HG03520 (cell line): ENCODE data around the gene GNE.
A peak's percentile ranks its signal among the peaks of the same experiment; 100 is the strongest.
"Not testable (repeated sequence)": the region's sequence is repeated elsewhere in the genome, so short reads cannot be mapped to it uniquely, and the experiment has no call there.

ENCODE experiments used
- ATAC-seq: cut with Tn5 transposase; IDR thresholded peaks from one replicate; pipeline ENCODE4 v1.9.1; 2021; ENCODE audit warnings: mild to moderate bottlenecking, moderate library complexity; ENCODE audit not compliant: unreplicated experiment

The GNE gene

DNA sequence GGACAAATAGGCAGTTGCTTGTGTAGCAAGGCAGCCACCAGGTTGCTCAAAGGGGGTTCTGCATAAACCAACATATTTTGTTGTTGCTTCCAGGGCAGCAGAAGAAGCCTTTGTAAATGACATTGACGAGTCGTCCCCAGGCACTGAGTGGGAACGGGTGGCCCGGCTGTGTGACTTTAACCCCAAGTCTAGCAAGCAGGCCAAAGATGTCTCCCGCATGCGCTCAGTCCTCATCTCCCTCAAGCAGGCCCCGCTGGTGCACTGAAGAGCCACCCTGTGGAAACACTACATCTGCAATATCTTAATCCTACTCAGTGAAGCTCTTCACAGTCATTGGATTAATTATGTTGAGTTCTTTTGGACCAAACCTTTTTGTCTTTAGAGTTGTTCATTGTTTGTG lies 46.7 kb downstream of the GNE start:
- no peak for ATAC-seq

DNA sequence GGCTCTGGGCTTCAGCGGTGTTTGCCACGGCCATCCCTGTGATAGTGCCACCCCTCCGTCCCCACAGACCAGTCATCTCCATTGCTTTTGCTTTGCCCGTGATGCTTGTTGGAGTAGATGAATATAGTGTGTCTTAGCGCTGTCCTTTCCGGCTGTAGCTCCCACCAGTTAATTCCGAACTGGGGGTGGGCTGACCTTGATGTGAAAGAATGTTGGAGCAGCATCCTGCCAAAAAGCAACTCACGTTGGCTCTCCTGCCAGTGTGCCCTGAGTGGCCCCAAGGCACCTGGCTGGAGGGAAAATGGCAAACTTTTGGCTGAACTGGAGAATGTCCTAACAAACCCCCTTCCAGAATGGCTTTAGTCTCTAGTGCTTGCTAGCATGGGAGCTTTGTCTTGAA lies 47.5 kb downstream of the GNE start:
- no peak for ATAC-seq

DNA sequence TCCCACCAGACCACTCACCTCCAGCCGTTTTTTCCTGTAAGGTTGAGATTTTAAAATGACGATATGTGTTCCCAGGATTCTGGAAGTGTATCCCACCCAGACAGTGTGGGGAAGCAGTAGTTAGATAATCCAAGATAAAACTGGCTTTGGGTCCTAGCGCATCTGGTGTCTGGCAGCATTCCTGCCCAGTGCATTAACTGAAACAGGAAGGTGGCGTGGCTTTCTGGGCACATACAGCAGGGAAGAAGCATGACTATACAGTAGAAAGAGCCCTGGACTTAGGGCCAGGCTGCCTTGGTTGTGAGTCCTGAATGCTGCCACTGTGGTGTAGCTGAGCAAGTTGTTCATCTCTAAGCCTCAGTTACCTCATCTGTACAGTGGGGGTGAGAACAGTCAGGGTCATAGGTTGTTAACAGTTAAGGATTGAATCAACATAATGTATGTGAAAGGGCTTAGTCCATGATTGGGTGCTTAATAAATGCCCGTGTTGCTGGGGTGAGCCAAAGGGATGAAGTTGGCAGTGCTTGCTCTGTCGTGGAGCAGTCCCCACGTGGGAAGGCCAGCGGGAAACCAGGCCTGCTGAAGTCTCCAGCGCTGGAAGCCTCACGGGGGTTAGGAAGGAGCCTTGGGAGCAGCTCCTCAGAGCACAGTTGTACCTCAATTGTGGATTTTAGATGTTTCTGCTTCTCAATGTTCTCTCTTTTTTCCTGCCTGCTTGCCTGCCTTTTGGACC lies 49.6 kb downstream of the GNE start:
- ATAC-seq = no peak

DNA sequence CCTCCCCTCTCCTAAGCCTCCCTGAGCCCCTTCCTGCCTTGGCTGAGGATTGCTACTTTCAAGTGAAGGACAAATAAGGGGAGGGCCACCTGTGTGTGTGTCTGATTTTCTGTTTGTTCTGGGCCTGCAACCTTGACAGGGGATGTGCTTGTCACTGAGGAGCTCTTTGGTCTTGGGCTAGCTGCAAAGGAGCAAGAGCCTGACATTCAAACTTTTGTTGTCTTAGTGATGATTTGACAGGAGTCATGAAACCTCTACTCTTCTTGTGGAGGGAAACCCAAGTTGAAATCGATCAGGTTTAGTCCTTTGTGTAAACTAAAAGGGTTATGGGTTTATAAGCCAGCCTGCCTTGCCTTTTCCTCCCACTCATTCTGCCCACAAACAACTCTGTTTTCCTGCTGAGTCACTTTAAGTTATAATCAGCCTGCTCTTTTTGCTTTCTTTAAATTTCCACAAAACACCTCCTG lies 50.7 kb downstream of the GNE start:
- no peak for ATAC-seq

DNA sequence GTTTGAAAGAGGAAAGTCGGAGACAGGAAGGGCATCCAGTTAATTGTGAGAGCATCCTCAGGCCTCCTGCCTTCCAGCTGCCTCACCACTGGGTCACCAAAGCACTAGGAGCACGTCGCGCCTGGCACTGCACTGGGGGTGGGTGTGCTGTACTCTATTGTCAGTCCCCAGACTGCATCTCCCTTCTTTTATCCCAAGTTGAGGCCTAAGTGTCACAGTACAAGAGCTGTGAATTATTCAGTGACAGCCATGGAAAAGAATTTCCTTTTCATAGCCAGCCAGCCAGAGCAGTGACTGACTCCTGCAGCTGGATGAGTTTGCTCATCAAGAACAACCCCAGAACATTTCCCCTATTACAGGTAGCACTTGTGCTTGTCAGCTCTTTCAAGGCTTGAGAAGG lies 51.2 kb downstream of the GNE start:
- ATAC-seq = no peak

DNA sequence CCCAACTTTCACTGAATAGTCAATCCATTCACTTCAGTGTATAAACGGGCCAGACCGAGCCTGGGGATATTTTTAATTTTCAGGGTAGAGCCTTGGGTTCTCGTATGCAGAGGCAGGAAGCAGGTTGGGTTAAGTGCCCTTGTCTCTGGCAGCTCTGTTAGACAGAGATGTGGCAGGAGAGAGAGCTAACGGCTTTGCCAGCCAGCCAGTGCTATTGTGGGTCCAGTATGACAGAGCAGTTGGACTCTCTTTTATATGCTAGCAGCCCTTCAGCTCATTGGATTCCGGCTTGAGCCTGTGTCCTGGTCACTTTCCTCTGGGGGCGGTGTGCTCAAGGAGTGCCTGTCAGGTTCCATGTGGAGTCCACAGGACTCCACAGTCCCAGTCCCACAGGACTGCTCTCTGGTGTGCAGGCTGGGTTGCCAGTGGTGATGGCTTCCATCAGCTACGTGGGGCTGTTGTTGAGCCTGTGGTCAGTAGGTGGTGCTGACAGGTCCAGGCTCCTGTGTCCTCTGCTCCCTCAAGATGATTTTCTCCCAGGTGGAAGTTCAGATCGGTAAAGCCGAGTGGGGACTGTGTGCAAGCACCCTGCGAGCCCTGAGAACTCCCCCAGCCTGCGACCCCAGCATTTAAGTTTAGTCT lies 53.2 kb downstream of the GNE start:
- ATAC-seq = no peak

DNA sequence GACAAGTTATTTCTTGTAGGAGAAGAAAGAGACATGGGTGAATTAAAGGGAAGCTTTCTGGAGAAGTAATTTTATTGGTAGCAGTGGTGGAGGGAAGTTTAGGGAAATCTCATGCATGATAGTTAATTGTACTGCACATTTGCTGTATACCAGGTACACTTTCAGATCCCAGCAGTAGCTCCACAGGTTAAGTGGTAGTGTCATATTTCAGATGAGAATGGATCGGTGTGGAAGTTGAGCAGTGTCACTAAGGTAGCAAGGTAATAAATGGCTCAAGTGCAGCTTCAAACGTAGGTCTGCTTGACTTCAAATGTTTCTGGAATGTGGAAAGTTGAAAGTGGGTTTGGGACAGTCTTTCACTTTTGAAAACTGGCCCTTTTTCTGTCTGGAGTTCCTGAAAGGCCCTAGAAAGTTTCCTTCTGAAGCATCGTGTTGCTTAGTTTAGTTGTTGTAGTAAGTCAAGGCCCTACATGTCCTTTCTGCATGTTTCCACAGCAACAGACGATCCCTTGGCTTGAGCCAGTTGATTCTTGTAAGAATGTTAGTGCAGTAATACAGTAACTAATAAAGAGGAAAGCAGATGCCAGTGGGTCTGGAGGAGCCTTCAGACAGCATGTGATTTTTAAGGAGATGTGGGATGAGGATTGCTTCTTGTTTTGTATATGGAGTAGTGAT lies 63.8 kb downstream of the GNE start:
- ATAC-seq = no peak

DNA sequence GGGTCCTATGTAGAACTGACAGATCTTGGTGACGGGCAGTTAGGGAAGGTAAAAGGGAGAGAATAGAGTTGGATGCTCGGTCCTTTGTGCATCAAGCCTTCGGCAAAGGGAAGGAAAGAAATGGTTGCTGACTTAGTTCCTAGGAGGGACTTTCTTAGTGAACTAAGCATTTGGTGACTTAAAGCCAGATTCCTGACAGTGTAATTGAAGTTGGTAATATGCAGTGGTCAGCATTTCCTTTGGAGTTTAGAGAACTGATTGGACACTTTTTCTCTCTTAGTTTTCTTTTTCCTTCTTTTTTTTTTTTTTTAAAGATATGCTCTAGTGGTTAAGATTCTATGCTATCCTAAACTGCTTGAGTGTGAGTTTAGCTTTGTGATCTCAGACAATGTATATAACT lies 65.2 kb downstream of the GNE start:
- ATAC-seq = no peak

DNA sequence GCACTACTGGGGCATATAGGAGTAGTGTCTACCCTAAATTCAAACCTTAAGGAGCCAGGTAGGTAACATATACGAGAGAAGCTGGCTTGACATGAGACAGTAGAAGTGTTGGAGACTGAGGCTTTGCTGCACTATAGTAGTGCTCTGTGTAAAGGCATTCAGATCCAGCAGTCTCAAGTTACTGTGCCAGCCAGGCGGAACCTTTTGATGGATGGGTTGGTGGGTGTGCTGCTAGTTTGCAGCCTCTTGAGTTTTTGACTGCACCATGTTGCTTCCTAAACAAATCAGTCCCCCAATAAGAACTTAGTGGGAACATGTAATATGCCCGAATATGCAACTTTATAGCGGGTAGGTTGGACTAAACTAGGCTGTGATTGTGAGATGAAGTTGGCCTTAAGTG lies 66.1 kb downstream of the GNE start:
- no peak for ATAC-seq

DNA sequence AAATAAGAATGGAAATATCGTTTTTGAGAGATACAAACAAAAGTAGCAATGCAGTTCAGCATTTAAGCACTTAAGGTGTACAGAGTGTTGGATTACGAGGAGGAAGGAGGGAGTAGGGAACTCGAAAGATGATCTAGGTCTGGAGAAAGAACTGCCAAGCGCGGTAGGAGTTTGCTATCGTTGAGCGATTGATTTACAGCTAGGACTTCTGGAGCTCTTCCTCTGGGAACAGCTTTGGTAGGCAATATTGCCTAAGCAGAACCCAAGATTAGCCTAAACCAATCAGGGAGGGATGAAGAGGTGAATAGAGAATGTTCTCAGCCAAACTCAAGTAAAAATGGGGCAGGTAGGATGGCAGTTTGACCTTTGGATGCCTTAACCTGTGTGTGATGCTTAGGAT lies 66.6 kb downstream of the GNE start:
- ATAC-seq = no peak

DNA sequence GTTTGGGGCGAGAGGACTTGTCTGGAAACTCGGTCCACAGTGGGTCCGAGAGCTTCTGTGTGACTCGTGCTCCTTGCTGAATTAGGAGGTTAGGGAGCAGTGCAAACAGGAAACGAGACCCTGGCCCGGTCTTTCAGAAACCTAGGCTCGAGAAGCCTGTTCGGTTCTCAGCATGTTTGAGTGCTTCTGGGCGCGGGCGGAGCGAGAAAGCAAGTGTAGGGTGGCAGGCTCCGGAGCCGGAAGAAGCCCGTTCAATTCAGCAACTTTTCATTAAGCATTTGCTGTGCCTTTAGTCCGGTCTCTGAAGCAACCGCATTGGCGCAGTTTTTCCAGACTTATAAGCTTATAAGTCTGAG lies 67.0 kb downstream of the GNE start:
- peak; percentile 5 for ATAC-seq

DNA sequence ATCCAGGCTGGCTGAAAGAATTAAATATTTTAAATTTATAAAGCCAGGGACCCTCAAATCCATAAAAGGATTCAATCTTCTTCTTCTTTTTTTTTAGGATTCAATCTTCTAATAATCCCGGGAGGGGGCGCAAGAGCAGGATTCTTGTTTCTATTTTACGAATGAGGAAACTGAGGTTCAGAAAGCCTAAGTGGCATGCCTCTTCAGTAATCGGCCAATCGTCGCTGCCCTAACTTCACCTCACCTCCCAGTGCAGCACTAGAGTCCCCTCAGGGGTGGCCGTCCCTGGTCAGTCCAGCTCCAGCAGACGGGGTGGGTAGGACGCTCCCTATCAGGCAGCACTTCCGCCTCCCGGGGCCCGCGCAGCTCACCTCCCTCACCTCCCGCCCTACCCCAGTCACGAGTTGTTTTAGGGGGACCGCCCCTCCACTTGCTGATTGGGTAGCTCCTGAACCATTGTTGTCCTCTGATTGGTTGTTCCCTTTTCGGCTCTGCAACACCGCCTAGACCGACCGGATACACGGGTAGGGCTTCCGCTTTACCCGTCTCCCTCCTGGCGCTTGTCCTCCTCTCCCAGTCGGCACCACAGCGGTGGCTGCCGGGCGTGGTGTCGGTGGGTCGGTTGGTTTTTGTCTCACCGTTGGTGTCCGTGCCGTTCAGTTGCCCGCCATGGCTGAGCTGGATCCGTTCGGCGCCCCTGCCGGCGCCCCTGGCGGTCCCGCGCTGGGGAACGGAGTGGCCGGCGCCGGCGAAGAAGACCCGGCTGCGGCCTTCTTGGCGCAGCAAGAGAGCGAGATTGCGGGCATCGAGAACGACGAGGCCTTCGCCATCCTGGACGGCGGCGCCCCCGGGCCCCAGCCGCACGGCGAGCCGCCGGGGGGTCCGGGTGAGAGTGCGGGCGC lies 67.6 kb downstream of the GNE start, which contains the start of gene CLTA:
Gene CLTA (plus strand): TSS at position 534 of the 902 bp plus-strand sequence. CDS start 136 bp downstream, at position 670.
- peak; percentile 95 for ATAC-seq

DNA sequence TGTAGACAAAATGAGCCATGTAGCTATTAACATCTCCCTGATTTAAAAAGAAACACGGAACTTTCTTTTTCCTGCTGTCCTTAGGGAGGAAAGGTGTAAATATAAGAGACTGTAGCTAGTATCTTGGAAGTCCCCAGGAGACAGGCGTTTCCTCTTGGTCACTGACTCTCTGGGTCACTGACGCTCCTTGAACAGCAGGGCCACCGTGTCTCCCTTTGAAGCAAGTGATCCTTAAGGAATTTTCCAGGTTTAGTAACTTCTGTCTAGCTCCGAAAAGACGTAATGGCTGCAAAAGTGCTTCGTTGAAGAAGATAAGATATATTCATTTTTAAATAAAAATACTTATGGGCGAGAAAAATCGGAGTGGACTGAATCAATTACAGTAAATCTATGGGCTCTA lies 68.3 kb downstream of the GNE start:
- no peak for ATAC-seq

DNA sequence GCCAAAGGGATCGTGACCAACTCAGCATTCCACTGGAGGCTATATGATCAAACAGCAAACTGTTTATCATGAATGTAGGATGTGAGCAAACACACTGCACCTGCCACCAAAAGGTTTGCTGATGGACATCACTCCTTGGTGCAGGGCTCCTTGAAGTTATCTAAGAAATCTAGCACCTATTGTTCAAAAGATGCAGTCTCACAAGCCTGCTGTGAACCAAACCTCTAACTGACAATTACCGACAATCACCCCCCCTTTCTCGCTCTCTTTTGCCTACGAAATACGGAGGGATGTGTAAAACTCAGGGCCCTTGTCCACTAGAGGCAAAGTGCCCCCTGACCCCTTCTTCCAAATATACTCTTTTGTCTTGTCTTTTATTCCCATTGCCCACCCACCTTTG lies 70.0 kb downstream of the GNE start:
- ATAC-seq = no peak

DNA sequence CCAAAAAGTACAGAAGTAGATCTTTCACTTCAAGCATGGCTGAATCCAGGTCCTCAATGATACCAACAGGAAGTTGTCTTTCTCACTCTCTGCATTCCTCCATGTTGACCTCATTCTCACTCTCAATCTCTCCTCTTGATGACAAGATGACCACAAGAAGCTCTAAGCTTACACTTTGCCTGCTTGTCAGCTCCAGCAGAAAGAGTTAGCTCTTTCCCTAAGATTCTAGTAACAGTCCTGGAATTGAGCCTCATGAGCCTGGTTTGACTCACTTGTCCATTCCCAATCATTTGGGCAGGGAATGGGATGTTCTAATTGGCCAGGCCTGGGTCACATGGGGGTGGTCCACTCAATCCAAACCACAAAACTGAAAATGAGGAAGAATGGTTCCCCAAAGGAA lies 70.8 kb downstream of the GNE start:
- ATAC-seq = no peak

DNA sequence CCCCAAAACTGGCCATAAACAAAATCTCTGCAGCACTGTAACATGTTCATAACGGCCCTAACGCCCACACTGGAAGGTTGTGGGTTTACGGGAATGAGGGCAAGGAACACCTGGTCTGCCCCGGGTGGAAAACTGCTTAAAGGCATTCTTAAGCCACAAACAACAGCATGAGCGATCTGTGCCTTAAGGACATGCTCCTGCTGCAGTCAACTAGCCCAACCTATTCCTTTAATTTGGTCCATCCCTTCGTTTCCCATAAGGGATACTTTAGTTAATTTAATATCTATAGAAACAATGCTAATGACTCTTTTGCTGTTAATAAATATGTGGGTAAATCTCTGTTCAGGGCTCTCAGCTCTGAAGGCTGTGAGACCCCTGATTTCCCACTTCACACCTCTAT lies 78.0 kb downstream of the GNE start:
- not testable (repeated sequence) for ATAC-seq

DNA sequence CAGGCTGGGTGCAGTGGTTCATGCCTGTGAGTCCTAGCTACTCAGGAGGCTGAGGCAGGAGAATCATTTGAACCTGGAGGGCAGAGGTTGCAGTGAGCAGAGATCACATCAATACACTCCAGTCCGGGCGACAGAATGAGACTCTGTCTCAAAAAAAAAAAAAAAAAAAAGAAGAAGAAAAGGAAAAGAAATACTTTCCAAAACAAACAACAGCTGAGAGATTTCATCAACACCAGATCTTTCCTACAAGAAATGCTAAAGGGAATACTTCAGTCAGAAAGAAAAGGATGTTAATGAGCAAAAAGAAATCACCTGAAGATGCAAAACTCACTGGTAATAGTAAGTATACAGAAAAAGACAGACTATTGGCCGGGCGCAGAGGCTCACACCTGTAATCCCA lies 80.7 kb downstream of the GNE start:
- no peak for ATAC-seq

DNA sequence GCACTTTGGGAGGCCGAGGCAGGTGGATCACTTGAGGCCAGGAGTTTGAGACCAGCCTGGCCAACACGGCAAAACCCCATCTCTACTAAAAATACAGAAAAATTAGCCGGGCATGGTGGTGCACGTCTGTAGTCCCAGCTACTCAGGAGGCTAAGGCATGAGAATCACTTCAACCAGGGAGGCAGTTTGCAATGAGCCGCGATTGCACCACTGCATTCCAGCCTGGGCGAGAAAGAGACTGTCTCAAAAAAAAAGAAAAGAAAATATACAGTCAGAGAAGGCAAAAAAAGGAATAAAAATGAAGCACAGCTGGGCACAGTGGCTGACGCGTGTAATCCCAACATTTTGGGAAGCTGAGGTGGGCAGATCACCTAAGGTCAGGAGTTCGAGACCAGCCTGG lies 81.8 kb downstream of the GNE start:
- not testable (repeated sequence) for ATAC-seq

DNA sequence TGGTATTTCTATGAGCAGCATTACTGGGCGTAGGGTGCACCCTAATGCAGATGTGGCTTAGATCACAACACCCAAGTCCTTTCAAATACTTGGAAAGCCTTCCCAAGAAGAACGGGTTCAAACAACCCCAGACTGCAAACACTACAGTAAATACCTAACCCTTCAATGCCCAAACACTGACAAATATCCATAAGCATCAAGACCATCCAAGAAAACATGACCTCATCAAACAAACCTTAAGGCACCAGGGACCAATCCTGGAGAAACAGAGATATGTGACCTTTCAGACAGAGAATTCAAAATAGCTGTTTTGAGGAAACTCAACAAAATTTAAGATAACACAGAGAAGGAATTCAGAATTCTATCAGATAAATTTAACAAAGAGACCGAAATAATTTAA lies 83.0 kb downstream of the GNE start:
- not testable (repeated sequence) for ATAC-seq

DNA sequence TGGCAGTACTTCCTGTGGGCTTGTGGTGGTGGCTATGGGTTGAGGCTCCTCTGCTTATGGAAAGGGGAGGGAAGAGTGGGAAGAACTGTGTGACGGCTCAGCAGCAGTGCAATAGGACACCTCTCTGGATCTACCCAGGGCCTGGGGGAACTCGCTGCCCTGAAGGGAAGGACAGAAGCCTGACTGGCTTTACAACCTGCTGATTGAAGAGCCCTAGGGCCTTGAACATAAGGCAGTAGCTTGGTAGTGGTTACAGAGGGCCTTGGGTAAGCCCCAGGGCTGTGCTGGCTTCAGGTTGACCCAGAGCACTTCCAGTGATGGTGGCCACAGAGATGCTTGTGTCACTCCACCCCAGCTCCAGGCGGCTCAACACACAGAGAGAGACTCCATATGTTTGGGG lies 83.5 kb downstream of the GNE start:
- no peak for ATAC-seq

DNA sequence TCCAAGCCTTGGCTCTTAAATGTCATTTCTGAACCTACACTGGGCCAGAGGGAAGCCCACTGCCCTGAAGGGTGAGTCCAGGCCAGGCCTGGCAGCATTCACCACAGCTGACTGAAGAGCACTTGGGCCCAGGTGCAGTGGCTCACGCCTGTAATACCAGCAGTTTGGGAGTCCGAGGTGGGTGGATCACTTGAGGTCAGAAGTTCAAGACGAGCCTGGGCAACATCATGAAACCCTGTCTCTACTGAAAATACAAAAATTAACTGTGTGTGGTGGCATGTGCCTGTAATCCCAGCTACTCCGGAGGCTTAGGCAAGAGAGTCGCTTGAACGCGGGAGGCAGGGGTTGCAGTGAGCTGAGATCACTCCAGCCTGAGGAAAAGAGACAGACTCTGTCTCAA lies 84.0 kb downstream of the GNE start:
- ATAC-seq = no peak
